Measurements from ENCODE around the gene NPAS3.

The NPAS3 gene

GRCh38 chr14:33465846-33466700 lies 527.4 kb downstream of the NPAS3 start:
- DNase-seq (ENCODE audit: low read depth in 2 of 2, low spot score in 1 of 2) = no peak

- DNase-seq (ENCODE audit: low read depth in 2 of 2, low spot score in 1 of 2) = no peak
Measured at GRCh38 chr14:33467971-33468370, 529.3 kb downstream of the NPAS3 start.

GRCh38 chr14:33469898-33470297 lies 531.2 kb downstream of the NPAS3 start:
- no peak for DNase-seq (ENCODE audit: low read depth in 2 of 2, low spot score in 1 of 2)

- no peak for DNase-seq (ENCODE audit: low read depth in 2 of 2, low spot score in 1 of 2)
Measured at GRCh38 chr14:33471776-33472175, 533.1 kb downstream of the NPAS3 start.

GRCh38 chr14:33475623-33476022 lies 536.9 kb downstream of the NPAS3 start:
- no peak for DNase-seq (ENCODE audit: low read depth in 2 of 2, low spot score in 1 of 2)

GRCh38 chr14:33477797-33478196 lies 539.1 kb downstream of the NPAS3 start:
- DNase-seq (ENCODE audit: low read depth in 2 of 2, low spot score in 1 of 2) = no peak

GRCh38 chr14:33480071-33480886 lies 541.6 kb downstream of the NPAS3 start:
- no peak for DNase-seq (ENCODE audit: low read depth in 2 of 2, low spot score in 1 of 2)

- DNase-seq (ENCODE audit: low read depth in 2 of 2, low spot score in 1 of 2) = no peak
Measured at GRCh38 chr14:33480887-33481184, 542.2 kb downstream of the NPAS3 start.

GRCh38 chr14:33483110-33483509 lies 544.4 kb downstream of the NPAS3 start:
- DNase-seq (ENCODE audit: low read depth in 2 of 2, low spot score in 1 of 2) = no peak

- DNase-seq (ENCODE audit: low read depth in 2 of 2, low spot score in 1 of 2) = no peak
Measured at GRCh38 chr14:33483541-33483940, 544.9 kb downstream of the NPAS3 start.

GRCh38 chr14:33484264-33484663 lies 545.6 kb downstream of the NPAS3 start:
- no peak for DNase-seq (ENCODE audit: low read depth in 2 of 2, low spot score in 1 of 2)

- DNase-seq (ENCODE audit: low read depth in 2 of 2, low spot score in 1 of 2) = no peak
Measured at GRCh38 chr14:33486332-33486890, 547.7 kb downstream of the NPAS3 start.

- DNase-seq (ENCODE audit: low read depth in 2 of 2, low spot score in 1 of 2) = no peak
Measured at GRCh38 chr14:33488582-33488981, 549.9 kb downstream of the NPAS3 start.

GRCh38 chr14:33490555-33490954 lies 551.9 kb downstream of the NPAS3 start:
- DNase-seq (ENCODE audit: low read depth in 2 of 2, low spot score in 1 of 2) = no peak

GRCh38 chr14:33491112-33491511 lies 552.4 kb downstream of the NPAS3 start:
- no peak for DNase-seq (ENCODE audit: low read depth in 2 of 2, low spot score in 1 of 2)

- DNase-seq (ENCODE audit: low read depth in 2 of 2, low spot score in 1 of 2) = no peak
Measured at GRCh38 chr14:33492491-33492890, 553.8 kb downstream of the NPAS3 start.

GRCh38 chr14:33493266-33493665 lies 554.6 kb downstream of the NPAS3 start:
- DNase-seq (ENCODE audit: low read depth in 2 of 2, low spot score in 1 of 2) = no peak

- no peak for DNase-seq (ENCODE audit: low read depth in 2 of 2, low spot score in 1 of 2)
Measured at GRCh38 chr14:33493990-33494389, 555.3 kb downstream of the NPAS3 start.

GRCh38 chr14:33499687-33500086 lies 561.0 kb downstream of the NPAS3 start:
- no peak for DNase-seq (ENCODE audit: low read depth in 2 of 2, low spot score in 1 of 2)

- DNase-seq (ENCODE audit: low read depth in 2 of 2, low spot score in 1 of 2) = no peak
Measured at GRCh38 chr14:33504246-33505099, 565.8 kb downstream of the NPAS3 start.

- DNase-seq (ENCODE audit: low read depth in 2 of 2, low spot score in 1 of 2) = no peak
Measured at GRCh38 chr14:33505266-33505962, 566.7 kb downstream of the NPAS3 start.
